Pancreas (tissue), 10 donors: Measurements from ENCODE around the gene CATSPERD. TPM values are rescaled to one million over a fixed set of nuclear protein-coding genes. Genes with fewer than 3 reads are reported as not detected.
"Not testable (repeated sequence)": the region's sequence is repeated elsewhere in the genome, so short reads cannot be mapped to it uniquely, and the experiment has no call there.

Source experiments
- ATAC-seq, 4 donors: fragments of 200-7000 bp; cut with Tn5 transposase; one replicate each; pipeline versions ENCODE4 v1.8.0 to v1.9.1; 2020; ENCODE audit warnings: mild to moderate bottlenecking in 4 of 4, moderate library complexity in 4 of 4
- DNase-seq, 6 donors: peaks; one replicate each; pipeline ENCODE4 v3.0.0-alpha.2; 2020
- FAIRE-seq: peaks from 2 replicates; lab custom pipeline; 2012; peaks lifted over from hg19 to GRCh38; lab: Jason Lieb, UNC
- H3K27ac ChIP-seq, 4 donors: fragments of 200-600 bp; sonication (generic); 1 replicate in 3 of 4; 2 replicates in 1 of 4; pipeline versions ENCODE4 v1.5.0 to v1.8.0; 2020
- H3K27me3 ChIP-seq, 4 donors: fragments of 200-600 bp; one replicate each; pipeline ENCODE4 v1.8.0; 2021
- H3K36me3 ChIP-seq, 3 donors: fragments of 200-600 bp; sonication (generic) in 1 of 3; one replicate each; pipeline versions ENCODE4 v1.5.0 to v1.8.0; 2020 to 2021
- H3K4me1 ChIP-seq, 3 donors: fragments of 200-600 bp; one replicate each; pipeline ENCODE4 v1.8.0; 2021
- H3K4me3 ChIP-seq, 4 donors: fragments of 200-600 bp; sonication (generic) in 2 of 4; one replicate each; pipeline versions ENCODE4 v1.5.0 to v1.8.0; 2020 to 2021
- H3K9me3 ChIP-seq, 4 donors: fragments of 200-600 bp; one replicate each; pipeline ENCODE4 v1.8.0; 2021
- WGBS, 2 donors: extraction: QIAGEN DNeasy Blood & Tissue Kit; methylation state at CpG; one replicate each; pipeline ENCODE4 v1.1.7; 2013; 5-methylcytosine and 5-hydroxymethylcytosine counted together
- intact Hi-C, 3 donors: fragments of 100-400 bp; cut with DNase I; formaldehyde crosslinking; loops; one replicate each; pipeline versions ENCODE4 v1.11.1 to v1.14.2; 2022
- polyA plus RNA-seq, 2 donors: library from polyadenylated mRNA; stranded (reverse); fragments of 200-250 nt; gene quantifications; one replicate each; pipeline ENCODE4 v1.2.3, GENCODE V29; 2013
- total RNA-seq, 6 donors: library from RNA; stranded (reverse); fragmentation: NEBNext Ultra II Directional in 4 of 6; extraction: Animal tissue kit (Norgen Biotek cat#: 25700) in 4 of 6; gene quantifications; one replicate each; pipeline versions ENCODE4 v1.2.1 to v1.2.4, GENCODE V29; 2021 to 2023
- TF ChIP-seq, protein P1 (sequence below), 4 donors: fragments of 200-600 bp; sonication (generic) in 3 of 4; IDR thresholded peaks; one replicate each; pipeline versions ENCODE4 v1.5.0 to v1.8.0; 2021; ENCODE audit warnings: antibody characterized with exemption in 4 of 4
- donor health status: healthy with polysubstance abuse.
- donor health status: DM: no; HTN: no; CAD: no; lungs with moderate emphysema.
- donor health status: DM: no; HTN: no; CAD: no.
- donor health status: control.
- donor health status: control.
- donor health status: Bipolar disorder and iron deficiency.
- donor health status: DM: yes; HTN: yes; CAD: no.
- donor health status: DM: no; HTN: no; CAD: no.
- donor health status: DM: no; HTN: no; CAD: no.
- donor health status: DM: yes; HTN: yes; CAD: no.

CATSPERD gene
- total and polyA plus RNA-seq, 8 donors = not detected

DNA sequence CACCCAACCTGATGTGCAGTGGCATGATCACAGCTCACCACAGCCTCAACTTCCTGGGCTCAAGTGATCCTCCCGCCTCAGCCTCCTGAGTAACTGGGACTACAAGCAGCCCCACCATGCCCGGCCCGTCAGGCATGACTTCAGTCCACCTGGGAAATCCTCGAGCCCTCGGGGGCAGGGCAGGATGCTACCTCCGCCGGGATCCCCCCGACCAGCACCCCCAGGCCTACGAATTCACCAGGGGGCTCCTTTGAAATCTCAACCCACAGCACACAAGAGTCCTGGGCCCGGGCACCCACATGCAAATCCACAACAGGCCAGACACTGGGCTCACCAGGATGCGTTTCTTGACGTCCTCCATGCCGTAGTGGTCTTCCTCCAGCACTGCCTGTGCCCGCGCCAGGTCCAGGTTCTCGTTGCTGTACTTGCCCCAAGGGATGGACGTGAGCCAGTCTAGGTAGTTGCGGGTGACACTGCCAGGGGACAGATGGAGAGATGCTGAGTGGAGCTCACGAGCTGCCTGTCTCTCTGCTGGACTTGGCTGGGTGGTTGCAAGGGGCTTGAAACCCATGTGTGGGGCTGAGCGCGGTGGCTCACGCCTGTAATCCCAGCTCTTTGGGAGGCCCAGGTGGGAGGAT lies 19.9 kb upstream of the CATSPERD start:
- no peak for DNase-seq
- Histone ChIP-seq H3K36me3 (peaks cover 0 to 60% (median 31%) of the 10 kb centered on the region in 3 donors), H3K4me3 (no peak overlapping the region), H3K4me1 (no peaks in the 10 kb centered on the region), H3K27ac (no peak overlapping the region), H3K9me3 (no peaks in the 10 kb centered on the region), H3K27me3 (no peaks in the 10 kb centered on the region)
- intact Hi-C loops = no loop called here
- TF ChIP-seq, protein P1, sequence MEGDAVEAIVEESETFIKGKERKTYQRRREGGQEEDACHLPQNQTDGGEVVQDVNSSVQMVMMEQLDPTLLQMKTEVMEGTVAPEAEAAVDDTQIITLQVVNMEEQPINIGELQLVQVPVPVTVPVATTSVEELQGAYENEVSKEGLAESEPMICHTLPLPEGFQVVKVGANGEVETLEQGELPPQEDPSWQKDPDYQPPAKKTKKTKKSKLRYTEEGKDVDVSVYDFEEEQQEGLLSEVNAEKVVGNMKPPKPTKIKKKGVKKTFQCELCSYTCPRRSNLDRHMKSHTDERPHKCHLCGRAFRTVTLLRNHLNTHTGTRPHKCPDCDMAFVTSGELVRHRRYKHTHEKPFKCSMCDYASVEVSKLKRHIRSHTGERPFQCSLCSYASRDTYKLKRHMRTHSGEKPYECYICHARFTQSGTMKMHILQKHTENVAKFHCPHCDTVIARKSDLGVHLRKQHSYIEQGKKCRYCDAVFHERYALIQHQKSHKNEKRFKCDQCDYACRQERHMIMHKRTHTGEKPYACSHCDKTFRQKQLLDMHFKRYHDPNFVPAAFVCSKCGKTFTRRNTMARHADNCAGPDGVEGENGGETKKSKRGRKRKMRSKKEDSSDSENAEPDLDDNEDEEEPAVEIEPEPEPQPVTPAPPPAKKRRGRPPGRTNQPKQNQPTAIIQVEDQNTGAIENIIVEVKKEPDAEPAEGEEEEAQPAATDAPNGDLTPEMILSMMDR (IDR thresholded peaks at IDR 0.05) = no peak
- no peak for ATAC-seq
- WGBS, 2 donors = 96 to 99% methylated on average over 22 of the region's 22 CpGs
- no peak for FAIRE-seq

- ATAC-seq, DNase-seq, H3K27ac ChIP-seq, FAIRE-seq, H3K27me3 ChIP-seq, intact Hi-C loops, H3K4me1 ChIP-seq, H3K9me3 ChIP-seq, H3K4me3 ChIP-seq: not testable (repeated sequence)
- 81 to 97% methylated on average over 9 to 16 of the region's 28 CpGs for WGBS, 2 donors
- peaks cover 0 to 57% (median 25%) of the 10 kb centered on the region in 3 donors for H3K36me3 ChIP-seq
Measured at GRCh38 chr19:5702053-5702410, 18.4 kb upstream of the CATSPERD start.

DNA sequence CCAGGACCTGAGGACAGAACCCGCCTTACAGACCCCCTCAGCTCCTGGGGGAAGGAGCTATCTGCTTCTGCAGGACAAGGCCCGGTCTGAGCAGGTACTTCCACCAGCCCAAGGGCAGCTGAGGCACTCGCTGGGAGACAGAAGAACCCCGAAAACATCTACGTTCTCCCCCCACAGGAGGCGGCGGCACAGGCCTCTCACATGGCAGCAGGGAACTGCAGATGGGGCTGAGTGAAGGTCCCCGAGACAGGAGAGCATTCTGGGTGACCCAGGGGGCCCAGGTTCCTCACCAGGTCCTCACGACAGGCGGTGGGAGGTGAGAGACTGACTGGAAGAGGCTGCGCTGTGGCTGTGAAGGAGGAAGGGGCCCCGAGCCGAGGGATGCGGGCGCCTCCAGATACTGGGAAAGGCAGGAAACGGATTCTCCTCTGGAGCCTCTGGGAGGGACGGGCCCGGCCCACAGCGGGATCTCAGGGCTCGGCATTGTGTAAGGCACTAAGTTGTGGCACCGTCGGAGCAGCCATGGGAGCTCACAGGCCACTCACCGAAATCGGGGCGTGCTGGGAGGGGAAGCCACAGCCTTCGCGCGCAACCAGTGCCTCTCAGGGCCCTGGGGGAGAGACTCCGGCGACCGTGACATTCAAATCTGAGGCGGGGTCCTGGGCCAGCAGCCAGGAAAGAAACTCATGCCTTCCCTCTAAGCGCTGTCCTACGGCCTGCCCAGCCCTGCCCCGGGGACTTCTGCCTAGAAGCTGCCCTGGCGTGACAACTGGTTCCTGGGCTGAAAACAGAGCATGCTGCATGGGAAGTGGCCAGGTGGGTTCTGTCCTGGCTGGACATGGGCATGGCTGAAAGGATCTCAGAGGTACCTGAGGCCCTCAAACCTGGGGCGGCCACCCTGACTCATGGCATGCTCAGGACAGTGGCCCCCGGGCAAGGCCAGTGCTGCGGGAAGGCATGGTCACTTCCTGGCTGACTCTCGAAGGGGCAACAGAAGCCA lies 16.3 kb upstream of the CATSPERD start:
- no peak overlapping the region for H3K27ac ChIP-seq
- TF ChIP-seq, protein P1 (IDR thresholded peaks at IDR 0.05) = no peak
- DNase-seq (peak in 2 of 6 donors; percentile 16 to 66), ATAC-seq (no peak), FAIRE-seq (no peak)
- peaks cover 0 to 62% (median 19%) of the 10 kb centered on the region in 3 donors for H3K36me3 ChIP-seq
- intact Hi-C loops = no loop called here
- no peak overlapping the region for H3K4me3 ChIP-seq
- 95% methylated on average over 40 of the region's 40 CpGs for WGBS, 2 donors
- H3K9me3 ChIP-seq = no peaks in the 10 kb centered on the region
- no peaks in the 10 kb centered on the region for H3K4me1 ChIP-seq
- no peaks in the 10 kb centered on the region for H3K27me3 ChIP-seq

DNA sequence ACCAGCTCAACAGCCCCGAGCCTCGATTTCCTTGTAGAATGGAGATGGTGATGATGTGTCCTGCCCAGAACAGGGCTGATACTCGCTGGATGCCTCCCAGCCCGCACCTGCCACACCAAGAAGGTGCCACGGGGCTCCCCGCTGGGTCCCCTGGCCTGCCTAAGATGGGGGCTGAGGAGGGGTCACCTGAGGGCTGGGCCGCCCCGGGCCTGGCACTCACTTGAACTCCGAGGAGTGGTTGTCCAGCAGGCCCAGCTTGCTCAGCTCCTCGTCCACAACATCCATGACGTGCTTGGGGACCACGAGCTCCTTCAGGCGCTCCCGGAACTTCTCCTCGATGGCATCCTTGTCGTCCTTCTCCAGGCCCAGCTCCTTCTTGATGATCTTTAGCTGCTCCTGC lies 14.9 kb upstream of the CATSPERD start:
- no peak overlapping the region for H3K4me3 ChIP-seq
- intact Hi-C loops = no loop called here
- peaks cover 0 to 52% (median 20%) of the 10 kb centered on the region in 3 donors for H3K36me3 ChIP-seq
- DNase-seq = peak in 1 of 6 donors; percentile 77
- ATAC-seq = peak in 1 of 4 donors; percentile 34
- TF ChIP-seq, protein P1 (IDR thresholded peaks at IDR 0.05) = no peak
- 80 to 84% methylated on average over 16 of the region's 16 CpGs for WGBS, 2 donors
- no peaks in the 10 kb centered on the region for H3K27me3 ChIP-seq
- FAIRE-seq = no peak
- no peaks in the 10 kb centered on the region for H3K9me3 ChIP-seq
- no peak overlapping the region for H3K27ac ChIP-seq
- H3K4me1 ChIP-seq = no peaks in the 10 kb centered on the region

- intact Hi-C loops = no loop called here
- no peak for DNase-seq
- Histone ChIP-seq H3K4me3 (no peak overlapping the region), H3K4me1 (no peaks in the 10 kb centered on the region), H3K36me3 (peaks cover 0 to 63% (median 20%) of the 10 kb centered on the region in 3 donors), H3K27me3 (no peaks in the 10 kb centered on the region), H3K27ac (no peak overlapping the region), H3K9me3 (no peaks in the 10 kb centered on the region)
- TF ChIP-seq, protein P1 (IDR thresholded peaks at IDR 0.05) = no peak
- no peak for FAIRE-seq
- no peak for ATAC-seq
- WGBS, 2 donors = 95 to 96% methylated on average over 35 of the region's 35 CpGs
Measured at GRCh38 chr19:5706876-5707573, 13.4 kb upstream of the CATSPERD start.
